Trophoblast cell (in vitro differentiated cells and primary cell): ENCODE data around the gene GLDC.
A peak's percentile ranks its signal among the peaks of the same experiment; 100 is the strongest.

Experiments
- DNase-seq, 2 donors: peaks; one replicate each; pipeline ENCODE4 v3.0.0-alpha.2; 2016
- H2AFZ ChIP-seq: 2 replicates; pipeline ENCODE4 v1.6.1; 2013; ENCODE audit warnings: low read length, moderate library complexity, mild to moderate bottlenecking; ENCODE audit not compliant: insufficient read depth, poor library complexity
- H2AK5ac ChIP-seq: 2 replicates; pipeline ENCODE4 v1.6.1; 2013; ENCODE audit warnings: mild to moderate bottlenecking, low read length
- H2BK120ac ChIP-seq: 2 replicates; pipeline ENCODE4 v1.6.1; 2013; ENCODE audit warnings: low read length, mild to moderate bottlenecking, moderate library complexity; ENCODE audit not compliant: insufficient read depth, poor library complexity
- H2BK12ac ChIP-seq: 2 replicates; pipeline ENCODE4 v1.6.1; 2013; ENCODE audit warnings: mild to moderate bottlenecking, low read length, moderate library complexity
- H2BK5ac ChIP-seq: 2 replicates; pipeline ENCODE4 v1.6.1; 2013; ENCODE audit warnings: low read length, low read depth, moderate library complexity, mild to moderate bottlenecking; ENCODE audit not compliant: poor library complexity
- H3K14ac ChIP-seq: 2 replicates; pipeline ENCODE4 v1.6.1; 2013; ENCODE audit warnings: mild to moderate bottlenecking, low read length
- H3K18ac ChIP-seq: 2 replicates; pipeline ENCODE4 v1.6.1; 2013; ENCODE audit warnings: mild to moderate bottlenecking, low read length
- H3K23ac ChIP-seq: 2 replicates; pipeline ENCODE4 v1.6.1; 2013; ENCODE audit warnings: low read length
- H3K27ac ChIP-seq: 2 replicates; pipeline ENCODE4 v1.5.1; 2013; ENCODE audit warnings: low read depth, mild to moderate bottlenecking, inconsistent platforms, low read length, moderate library complexity
- H3K27me3 ChIP-seq: 2 replicates; pipeline ENCODE4 v1.6.1; 2013; ENCODE audit warnings: inconsistent platforms, mild to moderate bottlenecking, low read length, moderate library complexity; ENCODE audit not compliant: insufficient read depth
- H3K36me3 ChIP-seq, 2 experiments: 1 replicate in 1 of 2; 2 replicates in 1 of 2; pipeline ENCODE4 v1.6.1; 2013; ENCODE audit warnings: low read length in 2 of 2, mild to moderate bottlenecking in 2 of 2, moderate library complexity in 1 of 2; ENCODE audit not compliant: insufficient read depth in 2 of 2, control insufficient read depth in 1 of 2
- H3K4ac ChIP-seq: 2 replicates; pipeline ENCODE4 v1.6.1; 2013; ENCODE audit warnings: low read depth, mild to moderate bottlenecking, low read length, moderate library complexity
- H3K4me1 ChIP-seq, 2 experiments: 1 replicate in 1 of 2; 2 replicates in 1 of 2; pipeline ENCODE4 v1.6.1; 2013; ENCODE audit warnings: low read length in 2 of 2, mild to moderate bottlenecking in 2 of 2, moderate library complexity in 1 of 2; ENCODE audit not compliant: insufficient read depth in 2 of 2, control insufficient read depth in 1 of 2
- H3K4me2 ChIP-seq: 2 replicates; pipeline ENCODE4 v1.6.1; 2013; ENCODE audit warnings: inconsistent platforms, mild to moderate bottlenecking, low read length, moderate library complexity
- H3K4me3 ChIP-seq: 2 replicates; pipeline ENCODE4 v1.5.1; 2013; ENCODE audit warnings: mild to moderate bottlenecking, low read depth, low read length, inconsistent platforms
- H3K79me1 ChIP-seq: one replicate; pipeline ENCODE4 v1.6.1; 2013; ENCODE audit warnings: low read length
- H3K79me2 ChIP-seq: 2 replicates; pipeline ENCODE4 v1.6.1; 2013; ENCODE audit warnings: low read length, mild to moderate bottlenecking; ENCODE audit not compliant: control insufficient read depth, insufficient read depth, poor library complexity
- H3K9ac ChIP-seq: 2 replicates; pipeline ENCODE4 v1.6.1; 2013; ENCODE audit warnings: mild to moderate bottlenecking, low read length
- H3K9me3 ChIP-seq: 2 replicates; pipeline ENCODE4 v1.6.1; 2013; ENCODE audit warnings: low read depth, mild to moderate bottlenecking, control low read depth, inconsistent platforms, low read length; ENCODE audit not compliant: insufficient read depth
- H4K12ac ChIP-seq: 2 replicates; pipeline ENCODE4 v1.6.1; 2013; ENCODE audit warnings: low read depth, mild to moderate bottlenecking, low read length, moderate library complexity
- H4K8ac ChIP-seq: 2 replicates; pipeline ENCODE4 v1.6.1; 2013; ENCODE audit warnings: low read depth, mild to moderate bottlenecking, low read length, moderate library complexity
- H4K91ac ChIP-seq: one replicate; pipeline ENCODE4 v1.6.1; 2013; ENCODE audit warnings: low read depth, mild to moderate bottlenecking, low read length, moderate library complexity
- WGBS: extraction: QIAGEN DNeasy Blood & Tissue Kit; methylation state at CpG from one replicate; pipeline ENCODE4 v1.1.7; 2013; ENCODE audit warnings: missing lambda C conversion rate; ENCODE audit not compliant: insufficient read length, insufficient coverage; ENCODE audit errors: extremely low coverage; 5-methylcytosine and 5-hydroxymethylcytosine counted together

Gene GLDC

DNA sequence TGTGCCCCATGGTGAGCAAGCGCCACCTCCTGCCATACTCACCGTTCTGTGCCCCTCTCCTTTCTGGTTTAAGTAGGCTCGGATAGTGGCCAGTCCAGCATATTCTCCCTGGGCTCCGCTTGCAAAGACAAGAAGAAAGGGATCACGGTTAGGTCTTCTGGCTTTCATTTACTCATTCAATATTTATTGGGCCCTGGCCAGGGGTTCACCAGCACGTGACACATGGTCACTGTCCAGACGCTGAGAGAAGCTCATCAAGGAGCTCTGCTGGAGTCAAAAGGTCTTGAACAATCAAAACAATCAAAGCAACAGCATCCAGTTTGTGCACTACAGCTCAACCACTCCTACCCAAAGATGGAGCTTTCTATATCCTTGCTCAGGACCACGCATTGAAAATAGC is 80.2 kb downstream of the GLDC start:
- H3K4me1 ChIP-seq, result peaks cover 2 to 5% of the 10 kb centered on the region in 2 experiments
- no peak overlapping the region for H3K4ac ChIP-seq
- H4K12ac ChIP-seq, result no peak overlapping the region
- no peak overlapping the region for H2AK5ac ChIP-seq
- H2BK5ac ChIP-seq, result no peak overlapping the region
- H3K4me2 ChIP-seq, result no peak overlapping the region
- no peak overlapping the region for H3K9ac ChIP-seq
- H2BK120ac ChIP-seq, result no peak overlapping the region
- H4K8ac ChIP-seq, result no peak overlapping the region
- WGBS, result no CpG with 5 or more reads among the region's 8 CpGs
- DNase-seq, result no peak
- H3K27ac ChIP-seq, result no peak overlapping the region
- H3K27me3 ChIP-seq, result no peaks in the 10 kb centered on the region
- H3K4me3 ChIP-seq, result no peak overlapping the region
- no peak overlapping the region for H4K91ac ChIP-seq
- H3K14ac ChIP-seq, result no peak overlapping the region
- H3K79me1 ChIP-seq, result peaks cover 2% of the 10 kb centered on the region
- H2BK12ac ChIP-seq, result no peak overlapping the region
- H3K23ac ChIP-seq, result no peak overlapping the region
- no peak overlapping the region for H2AFZ ChIP-seq
- no peak overlapping the region for H3K18ac ChIP-seq
- H3K36me3 ChIP-seq, result peaks cover 2 to 11% of the 10 kb centered on the region in 2 experiments
- H3K79me2 ChIP-seq, result no peaks in the 10 kb centered on the region
- no peaks in the 10 kb centered on the region for H3K9me3 ChIP-seq

DNA sequence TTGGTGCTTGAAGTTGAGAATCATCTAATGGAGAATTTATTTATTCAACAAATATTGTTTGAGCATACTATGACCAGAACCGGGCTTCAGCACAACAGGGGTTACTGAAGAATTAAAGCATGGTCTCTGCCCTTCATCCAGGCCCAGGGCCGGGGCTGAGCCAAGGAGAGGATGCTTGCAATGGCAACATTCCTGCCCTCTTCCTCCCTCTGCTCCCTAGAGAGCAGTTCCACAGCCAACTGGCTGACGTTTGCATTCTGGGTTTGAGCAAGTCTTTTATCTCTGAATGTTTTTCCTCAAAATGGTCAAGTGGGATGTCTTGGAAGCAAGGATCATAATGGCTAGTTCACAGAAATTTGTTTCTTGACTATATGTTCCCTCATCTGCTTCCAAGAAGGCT is 80.7 kb downstream of the GLDC start:
- no peak overlapping the region for H2AK5ac ChIP-seq
- no peak overlapping the region for H2BK5ac ChIP-seq
- no peak overlapping the region for H3K4me2 ChIP-seq
- no peak overlapping the region for H2BK12ac ChIP-seq
- no peak overlapping the region for H2AFZ ChIP-seq
- H3K27ac ChIP-seq, result no peak overlapping the region
- peaks cover 2 to 11% of the 10 kb centered on the region in 2 experiments for H3K36me3 ChIP-seq
- no peak overlapping the region for H2BK120ac ChIP-seq
- no peak overlapping the region for H3K14ac ChIP-seq
- H3K4me3 ChIP-seq, result no peak overlapping the region
- H3K79me1 ChIP-seq, result peaks cover 2% of the 10 kb centered on the region
- no peaks in the 10 kb centered on the region for H3K9me3 ChIP-seq
- H3K18ac ChIP-seq, result no peak overlapping the region
- no peak overlapping the region for H3K4ac ChIP-seq
- no peak overlapping the region for H4K8ac ChIP-seq
- no peaks in the 10 kb centered on the region for H3K27me3 ChIP-seq
- H4K12ac ChIP-seq, result no peak overlapping the region
- H4K91ac ChIP-seq, result no peak overlapping the region
- peaks cover 2 to 5% of the 10 kb centered on the region in 2 experiments for H3K4me1 ChIP-seq
- no peak for DNase-seq
- WGBS, result no CpG with 5 or more reads among the region's 3 CpGs
- H3K79me2 ChIP-seq, result no peaks in the 10 kb centered on the region
- H3K9ac ChIP-seq, result no peak overlapping the region
- H3K23ac ChIP-seq, result no peak overlapping the region

DNA sequence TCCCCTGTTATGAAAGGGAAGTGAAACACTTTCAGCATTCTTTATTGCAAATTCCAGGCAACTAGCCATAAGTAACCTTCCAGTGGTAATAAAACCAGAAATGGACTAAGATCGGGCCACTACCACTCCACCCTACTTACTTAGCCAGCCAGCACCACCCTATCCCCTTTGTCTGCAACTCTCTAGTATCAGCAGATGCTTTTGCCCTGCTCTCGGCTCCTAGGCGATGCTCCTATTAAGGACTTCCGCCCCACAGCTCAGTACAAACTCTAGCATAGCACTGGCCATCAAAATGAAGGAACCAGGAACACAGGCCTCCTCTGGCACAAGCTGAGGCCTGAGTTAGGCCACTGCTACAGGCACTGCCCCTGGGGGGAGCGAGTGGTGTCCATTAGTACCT is 81.2 kb downstream of the GLDC start:
- H3K27me3 ChIP-seq, result no peaks in the 10 kb centered on the region
- no CpG with 5 or more reads among the region's 5 CpGs for WGBS
- H4K91ac ChIP-seq, result no peak overlapping the region
- H3K4me2 ChIP-seq, result no peak overlapping the region
- H3K4me1 ChIP-seq, result peaks cover 2 to 5% of the 10 kb centered on the region in 2 experiments
- no peak overlapping the region for H2AFZ ChIP-seq
- H3K27ac ChIP-seq, result no peak overlapping the region
- H2BK5ac ChIP-seq, result no peak overlapping the region
- no peak overlapping the region for H3K4me3 ChIP-seq
- DNase-seq, result no peak
- no peak overlapping the region for H2BK12ac ChIP-seq
- H3K9ac ChIP-seq, result no peak overlapping the region
- no peaks in the 10 kb centered on the region for H3K79me2 ChIP-seq
- H2BK120ac ChIP-seq, result no peak overlapping the region
- peaks cover 2% of the 10 kb centered on the region for H3K79me1 ChIP-seq
- peaks cover 2 to 11% of the 10 kb centered on the region in 2 experiments for H3K36me3 ChIP-seq
- H3K23ac ChIP-seq, result no peak overlapping the region
- H3K4ac ChIP-seq, result no peak overlapping the region
- no peak overlapping the region for H3K18ac ChIP-seq
- no peak overlapping the region for H4K8ac ChIP-seq
- no peaks in the 10 kb centered on the region for H3K9me3 ChIP-seq
- H4K12ac ChIP-seq, result no peak overlapping the region
- no peak overlapping the region for H2AK5ac ChIP-seq
- H3K14ac ChIP-seq, result no peak overlapping the region

DNA sequence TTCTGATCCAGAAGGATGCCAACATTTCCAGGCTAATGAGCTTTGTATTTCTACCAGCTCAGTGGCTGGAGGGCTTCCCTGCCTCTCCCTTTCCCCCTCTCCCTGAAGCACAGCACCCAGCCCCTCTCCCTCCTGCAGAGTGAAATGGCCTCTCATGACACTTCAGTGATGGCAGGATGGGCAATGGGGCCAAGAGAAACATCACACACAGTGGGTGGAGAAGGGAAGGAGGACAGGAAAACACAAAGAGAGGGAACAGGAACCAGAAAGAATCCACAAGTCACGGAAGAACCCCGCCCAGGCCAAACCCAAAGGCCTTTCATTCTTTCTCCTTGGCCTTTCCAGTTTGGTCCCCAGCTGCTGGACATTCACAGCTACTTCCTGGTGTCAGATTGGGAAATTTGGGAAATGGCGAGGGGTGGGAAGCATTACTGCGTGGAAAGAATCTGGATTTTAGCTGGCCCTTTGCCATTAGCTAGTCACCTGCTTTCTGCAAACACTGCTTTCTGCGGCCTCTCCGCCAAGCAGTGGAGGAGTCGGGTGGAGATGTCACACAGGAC is 82.6 kb downstream of the GLDC start:
- Histone ChIP-seq H3K79me2 (no peaks in the 10 kb centered on the region), H4K12ac (peak overlapping the region; percentile 5), H2AK5ac (no peak overlapping the region), H3K23ac (no peak overlapping the region), H3K4me2 (no peak overlapping the region), H3K4me3 (no peak overlapping the region), H3K36me3 (peaks cover 2 to 13% of the 10 kb centered on the region in 2 experiments), H3K27ac (no peak overlapping the region), H2BK12ac (no peak overlapping the region), H3K14ac (no peak overlapping the region), H2AFZ (no peak overlapping the region), H3K18ac (no peak overlapping the region), H3K27me3 (no peaks in the 10 kb centered on the region), H3K4me1 (peaks cover 2 to 5% of the 10 kb centered on the region in 2 experiments), H2BK120ac (no peak overlapping the region), H3K4ac (no peak overlapping the region), H3K9me3 (no peaks in the 10 kb centered on the region), H3K9ac (no peak overlapping the region), H2BK5ac (no peak overlapping the region), H4K8ac (no peak overlapping the region), H3K79me1 (peaks cover 2% of the 10 kb centered on the region), H4K91ac (no peak overlapping the region)
- DNase-seq, result no peak
- whole genome bisulfite sequencing, result no CpG with 5 or more reads among the region's 7 CpGs
